Measurements from ENCODE around the gene RAB17. TPM values are rescaled to one million over a fixed set of nuclear protein-coding genes. Genes with fewer than 3 reads are reported as not detected.

The RAB17 gene
- total and polyA plus RNA-seq, 8 donors, result 19.2 to 130 (median 30.7) TPM

GRCh38 chr2:237563816-237564215 lies 26.7 kb downstream of the RAB17 start:
- Histone ChIP-seq H3K9me3 (no peaks in the 10 kb centered on the region), H3K27ac (no peak overlapping the region), H3K4me3 (no peak overlapping the region), H3K4me1 (no peaks in the 10 kb centered on the region), H3K36me3 (no peaks in the 10 kb centered on the region), H3K27me3 (no peaks in the 10 kb centered on the region)
- no peak for TF ChIP-seq CTCF (IDR thresholded peaks at IDR 0.05)
- FAIRE-seq (no peak), ATAC-seq (peak in 2 of 4 donors; percentile 53 to 65), DNase-seq (peak in 3 of 6 donors; percentile 26 to 68 (median 57))
- intact Hi-C loops (cut with DNase I), result no loop called here
- 16 to 17% methylated on average over 14 of the region's 14 CpGs for whole genome bisulfite sequencing, 2 donors

- no peak for FAIRE-seq
- no peak for TF ChIP-seq CTCF (IDR thresholded peaks at IDR 0.05)
- Histone ChIP-seq H3K27ac (no peak overlapping the region), H3K4me3 (no peak overlapping the region), H3K4me1 (no peaks in the 10 kb centered on the region), H3K9me3 (no peaks in the 10 kb centered on the region), H3K27me3 (no peaks in the 10 kb centered on the region), H3K36me3 (no peaks in the 10 kb centered on the region)
- peak in 1 of 6 donors; percentile 43 for DNase-seq
- 75 to 88% methylated on average over 7 of the region's 7 CpGs for WGBS, 2 donors
- intact Hi-C loops (cut with DNase I), result no loop called here
- peak in 1 of 4 donors; percentile 11 for ATAC-seq
These were observed 29.3 kb downstream of the RAB17 start for GRCh38 chr2:237561221-237561620.

DNA sequence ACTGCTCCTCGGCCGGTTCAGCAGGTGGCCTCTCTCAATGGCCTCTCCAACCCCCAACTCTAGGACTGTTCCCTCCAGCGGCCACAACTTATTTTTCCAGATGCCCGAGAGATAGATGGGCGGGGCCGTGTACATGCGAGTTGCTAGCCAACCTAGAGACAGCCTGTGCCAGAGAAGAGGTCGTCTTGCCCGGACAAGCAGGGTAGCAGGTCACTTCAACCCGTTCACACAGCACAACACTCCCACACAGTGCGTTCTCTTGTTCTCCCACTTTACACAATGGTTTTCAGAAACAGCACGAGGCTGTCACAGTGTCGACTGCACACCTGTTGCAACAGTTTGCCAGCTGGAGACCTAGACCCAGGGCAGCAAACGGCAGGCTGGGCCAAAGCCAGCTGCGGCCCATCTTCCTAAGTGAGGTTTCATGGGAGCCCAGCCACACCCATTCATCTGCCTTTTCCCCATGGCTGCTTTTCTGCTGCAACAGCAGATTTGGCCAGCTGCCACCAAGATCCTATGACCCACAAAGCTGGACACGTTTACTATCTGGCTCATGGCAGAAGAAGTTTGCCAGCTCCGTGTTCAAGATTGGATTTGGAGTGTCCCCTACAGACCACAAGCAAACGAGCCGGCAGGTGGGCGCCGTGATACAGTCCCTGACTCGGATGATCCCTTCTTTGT lies 31.4 kb downstream of the RAB17 start:
- H3K27me3 ChIP-seq, result no peaks in the 10 kb centered on the region
- FAIRE-seq, result no peak
- H3K4me1 ChIP-seq, result no peaks in the 10 kb centered on the region
- peaks cover 0 to 4% (median 0%) of the 10 kb centered on the region in 4 donors for H3K9me3 ChIP-seq
- peak in 3 of 4 donors; percentile 18 to 45 (median 24) for ATAC-seq
- H3K27ac ChIP-seq, result no peak overlapping the region
- intact Hi-C loops (cut with DNase I), result no loop called here
- DNase-seq, result peak in 1 of 6 donors; percentile 58
- 58 to 65% methylated on average over 22 of the region's 22 CpGs for WGBS, 2 donors
- no peaks in the 10 kb centered on the region for H3K36me3 ChIP-seq
- no peak overlapping the region for H3K4me3 ChIP-seq
- no peak for TF ChIP-seq CTCF (IDR thresholded peaks at IDR 0.05)

GRCh38 chr2:237557633-237558015 lies 32.9 kb downstream of the RAB17 start:
- intact Hi-C loops (cut with DNase I), result no loop called here
- no peaks in the 10 kb centered on the region for H3K36me3 ChIP-seq
- H3K27me3 ChIP-seq, result no peaks in the 10 kb centered on the region
- H3K4me3 ChIP-seq, result no peak overlapping the region
- peaks cover 0 to 4% (median 0%) of the 10 kb centered on the region in 4 donors for H3K9me3 ChIP-seq
- no peak for FAIRE-seq
- WGBS, 2 donors, result 56 to 77% methylated on average over 4 of the region's 4 CpGs
- ATAC-seq, result no peak
- TF ChIP-seq CTCF (IDR thresholded peaks at IDR 0.05), result no peak
- no peaks in the 10 kb centered on the region for H3K4me1 ChIP-seq
- H3K27ac ChIP-seq, result no peak overlapping the region
- no peak for DNase-seq

Measured in pancreas (tissue), 10 donors.